Gastrocnemius medialis (tissue), 4 donors: ENCODE measurements around the gene VAV2. TPM values are rescaled to one million over a fixed set of nuclear protein-coding genes. Genes with fewer than 3 reads are reported as not detected.
A peak's percentile ranks its signal among the peaks of the same experiment; 100 is the strongest.

Experiments
- ATAC-seq, 2 donors: fragments of 150-250 bp; one replicate each; pipeline ENCODE4 v1.9.1; 2016
- DNase-seq, 2 donors: peaks; one replicate each; pipeline ENCODE4 v3.0.0-alpha.2; 2019
- H3K27ac ChIP-seq, 4 donors: fragments of 200-600 bp; sonication (generic); 1 replicate in 1 of 4; 2 replicates in 3 of 4; pipeline ENCODE4 v1.5.1; 2016 to 2018; ENCODE audit warnings: mild to moderate bottlenecking in 2 of 4, moderate library complexity in 1 of 4
- H3K27me3 ChIP-seq, 3 donors: fragments of 200-600 bp; sonication (generic) in 2 of 3; 1 replicate in 1 of 3; 2 replicates in 2 of 3; pipeline versions ENCODE4 v1.5.1 to v1.6.0; 2016 to 2019; ENCODE audit warnings: mild to moderate bottlenecking in 1 of 3, moderate library complexity in 1 of 3
- H3K36me3 ChIP-seq, 2 donors: fragments of 200-600 bp; sonication (generic) in 1 of 2; one replicate each; pipeline ENCODE4 v1.5.1; 2017 to 2018
- H3K4me1 ChIP-seq, 2 donors: fragments of 200-600 bp; sonication (generic) in 1 of 2; one replicate each; pipeline ENCODE4 v1.5.1; 2016 to 2017; ENCODE audit warnings: mild to moderate bottlenecking in 2 of 2
- H3K4me3 ChIP-seq, 4 donors: fragments of 200-600 bp; sonication (generic) in 3 of 4; 1 replicate in 1 of 4; 2 replicates in 3 of 4; pipeline ENCODE4 v1.5.1; 2016 to 2019; ENCODE audit warnings: mild to moderate bottlenecking in 2 of 4
- H3K9me3 ChIP-seq, 3 donors: fragments of 200-600 bp; sonication (generic) in 2 of 3; 1 replicate in 1 of 3; 2 replicates in 2 of 3; pipeline ENCODE4 v1.5.1; 2016 to 2019
- CTCF ChIP-seq, 5 experiments: fragments of 450-650 bp in 3 of 5; fragments of 200-600 bp in 2 of 5; sonication (generic) in 2 of 5; IDR thresholded peaks in 4 of 5; conservative IDR thresholded peaks in 1 of 5; 1 replicate in 4 of 5; 2 replicates in 1 of 5; pipeline ENCODE4 v1.5.1; 2016 to 2019; ENCODE audit warnings: antibody characterized with exemption in 5 of 5, mild to moderate bottlenecking in 3 of 5, moderate library complexity in 3 of 5
- POLR2A ChIP-seq, 2 donors: fragments of 450-650 bp; IDR thresholded peaks; one replicate each; pipeline ENCODE4 v1.6.1; 2017; ENCODE audit warnings: antibody characterized with exemption in 2 of 2, mild to moderate bottlenecking in 2 of 2, moderate library complexity in 2 of 2
- in situ Hi-C, 4 donors: fragments of 200-750 bp; cut with MboI; loops; one replicate each; pipeline versions ENCODE4 v1.15.0 to v1.8.0; 2017; ENCODE audit warnings: low sequenced_read_pairs in 4 of 4
- intact Hi-C: fragments of 100-400 bp; cut with DNase I; formaldehyde crosslinking; loops from one replicate; pipeline ENCODE4 v1.15.1; 2023; ENCODE audit warnings: low total_unique reads
- total RNA-seq, 4 donors: library from RNA; depleted of rRNA; stranded (reverse); fragments of >200 nt; gene quantifications; one replicate each; pipeline versions ENCODE4 v1.1.0 to v1.2.3, GENCODE V29; 2016

VAV2 gene
- total RNA-seq, 4 donors from 2014 or later = 0.51 to 1.2 (median 0.97) TPM

GRCh38 chr9:133726401-133727276, 265.5 kb downstream of the VAV2 start:
- Histone ChIP-seq H3K27me3 (peaks cover 0 to 9% (median 4%) of the 10 kb centered on the region in 3 donors), H3K4me1 (no peaks in the 10 kb centered on the region), H3K4me3 (no peak overlapping the region), H3K36me3 (no peaks in the 10 kb centered on the region), H3K27ac (no peak overlapping the region), H3K9me3 (no peaks in the 10 kb centered on the region)
- peak in 1 of 2 donors; percentile 11 for DNase-seq
- TF ChIP-seq POLR2A (IDR thresholded peaks at IDR 0.05) (no peak), CTCF (IDR thresholded peaks at IDR 0.05 in 4 of 5, conservative IDR thresholded peaks at IDR 0.05 in 1 of 5) (peak in 4 of 5 experiments; percentile 26 to 42 (median 38))
- in situ Hi-C loops (loop anchor here in 2 of 4 donors (25.0 kb wide), 1 partner anchor 189 kb away; the partner anchor contains the start of gene ADAMTSL2 (in 2 of the 2)), intact Hi-C loops (no loop called here)
- ATAC-seq = no peak

GRCh38 chr9:133725886-133726285, 266.2 kb downstream of the VAV2 start:
- intact Hi-C loops (no loop called here), in situ Hi-C loops (loop anchor here in 2 of 4 donors (25.0 kb wide), 1 partner anchor 189 kb away; the partner anchor contains the start of gene ADAMTSL2 (in 2 of the 2))
- ATAC-seq (no peak), DNase-seq (peak in 1 of 2 donors; percentile 3)
- TF ChIP-seq CTCF (IDR thresholded peaks at IDR 0.05 in 4 of 5, conservative IDR thresholded peaks at IDR 0.05 in 1 of 5) (no peak), POLR2A (IDR thresholded peaks at IDR 0.05) (no peak)
- H3K27ac ChIP-seq = no peak overlapping the region
- H3K4me1 ChIP-seq = no peaks in the 10 kb centered on the region
- no peak overlapping the region for H3K4me3 ChIP-seq
- no peaks in the 10 kb centered on the region for H3K36me3 ChIP-seq
- peaks cover 0 to 9% (median 4%) of the 10 kb centered on the region in 3 donors for H3K27me3 ChIP-seq
- H3K9me3 ChIP-seq = no peaks in the 10 kb centered on the region

GRCh38 chr9:133718563-133719315, 273.4 kb downstream of the VAV2 start:
- Histone ChIP-seq H3K4me1 (no peaks in the 10 kb centered on the region), H3K4me3 (no peak overlapping the region), H3K9me3 (no peaks in the 10 kb centered on the region), H3K27ac (no peak overlapping the region), H3K36me3 (no peaks in the 10 kb centered on the region), H3K27me3 (no peaks in the 10 kb centered on the region)
- ATAC-seq = no peak
- TF ChIP-seq POLR2A (IDR thresholded peaks at IDR 0.05) (no peak), CTCF (IDR thresholded peaks at IDR 0.05 in 4 of 5, conservative IDR thresholded peaks at IDR 0.05 in 1 of 5) (no peak)
- in situ Hi-C loops (no loop called here), intact Hi-C loops (no loop called here)
- DNase-seq = peak in 1 of 2 donors; percentile 9

GRCh38 chr9:133717113-133718031, 274.8 kb downstream of the VAV2 start:
- Histone ChIP-seq H3K27ac (no peak overlapping the region), H3K36me3 (no peaks in the 10 kb centered on the region), H3K9me3 (no peaks in the 10 kb centered on the region), H3K27me3 (peaks cover 2 to 6% (median 4%) of the 10 kb centered on the region in 3 donors), H3K4me1 (no peaks in the 10 kb centered on the region), H3K4me3 (no peak overlapping the region)
- TF ChIP-seq CTCF (IDR thresholded peaks at IDR 0.05 in 4 of 5, conservative IDR thresholded peaks at IDR 0.05 in 1 of 5) (no peak), POLR2A (IDR thresholded peaks at IDR 0.05) (no peak)
- DNase-seq (peak in 1 of 2 donors; percentile 6), ATAC-seq (no peak)
- intact Hi-C loops = no loop called here
- in situ Hi-C loops = no loop called here
